GM19099 (cell line): Measurements from ENCODE around the gene ZMIZ2.

Experiments used
- POLR2A ChIP-seq: IDR thresholded peaks from 3 replicates; pipeline ENCODE4 v1.6.1; 2011; ENCODE audit warnings: low read depth; ENCODE audit not compliant: insufficient read length; ENCODE audit errors: extremely low read depth

ZMIZ2 gene

GRCh38 chr7:44750424-44750823 is 1.8 kb downstream of the ZMIZ2 start:
- no peak for TF ChIP-seq POLR2A

GRCh38 chr7:44750921-44751571 is 2.4 kb downstream of the ZMIZ2 start:
- peak; percentile 70 for TF ChIP-seq POLR2A

- no peak for TF ChIP-seq POLR2A
These were observed 4.2 kb downstream of the ZMIZ2 start for GRCh38 chr7:44752822-44753221.

GRCh38 chr7:44754802-44755697 is 6.4 kb downstream of the ZMIZ2 start:
- no peak for TF ChIP-seq POLR2A

GRCh38 chr7:44755698-44756627 is 7.3 kb downstream of the ZMIZ2 start:
- no peak for TF ChIP-seq POLR2A

GRCh38 chr7:44756904-44757303 is 8.3 kb downstream of the ZMIZ2 start:
- no peak for TF ChIP-seq POLR2A

GRCh38 chr7:44757311-44757710 is 8.7 kb downstream of the ZMIZ2 start:
- no peak for TF ChIP-seq POLR2A

GRCh38 chr7:44757739-44758138 is 9.1 kb downstream of the ZMIZ2 start:
- TF ChIP-seq POLR2A = no peak

GRCh38 chr7:44759246-44759645 is 10.6 kb downstream of the ZMIZ2 start:
- no peak for TF ChIP-seq POLR2A

GRCh38 chr7:44760034-44760580 is 11.5 kb downstream of the ZMIZ2 start:
- no peak for TF ChIP-seq POLR2A

- TF ChIP-seq POLR2A = no peak
These were observed 12.8 kb downstream of the ZMIZ2 start for GRCh38 chr7:44761207-44762161.

GRCh38 chr7:44762300-44762699 is 13.7 kb downstream of the ZMIZ2 start:
- TF ChIP-seq POLR2A = no peak

GRCh38 chr7:44762726-44763522 is 14.3 kb downstream of the ZMIZ2 start:
- TF ChIP-seq POLR2A = no peak
